Measurements from ENCODE around the gene TSEN34.
"Not testable (repeated sequence)": the region's sequence is repeated elsewhere in the genome, so short reads cannot be mapped to it uniquely, and the experiment has no call there.

TSEN34 gene

GRCh38 chr19:54188215-54188871, 2.8 kb upstream of the TSEN34 start:
- DNase-seq (ENCODE audit: low read depth): peak; percentile 85

- no peak for DNase-seq (ENCODE audit: low read depth)
Measured at GRCh38 chr19:54189145-54189734, 1.9 kb upstream of the TSEN34 start, which contains the start of gene MBOAT7. Gene MBOAT7, minus strand, starts transcription at chr19:54189580. Its CDS starts 1,072 bp downstream, at chr19:54188508.

- peak; percentile 100 for DNase-seq (ENCODE audit: low read depth)
Measured at GRCh38 chr19:54189735-54190502, 1.2 kb upstream of the TSEN34 start.

- DNase-seq (ENCODE audit: low read depth): peak; percentile 99
Measured at GRCh38 chr19:54190503-54191010, 551 bp upstream of the TSEN34 start.

GRCh38 chr19:54191811-54192453, 824 bp downstream of the TSEN34 start:
- no peak for DNase-seq (ENCODE audit: low read depth)

GRCh38 chr19:54193011-54193410, 1.9 kb downstream of the TSEN34 start:
- DNase-seq (ENCODE audit: low read depth): no peak

GRCh38 chr19:54194463-54194862, 3.4 kb downstream of the TSEN34 start:
- DNase-seq (ENCODE audit: low read depth): not testable (repeated sequence)

GRCh38 chr19:54196536-54196935, 5.4 kb downstream of the TSEN34 start:
- no peak for DNase-seq (ENCODE audit: low read depth)

GRCh38 chr19:54197121-54197520, 6.0 kb downstream of the TSEN34 start:
- DNase-seq (ENCODE audit: low read depth): no peak

- DNase-seq (ENCODE audit: low read depth): no peak
Measured at GRCh38 chr19:54199401-54199800, 8.3 kb downstream of the TSEN34 start.

GRCh38 chr19:54201172-54201701, 10.1 kb downstream of the TSEN34 start:
- no peak for DNase-seq (ENCODE audit: low read depth)

GRCh38 chr19:54201980-54202379, 10.9 kb downstream of the TSEN34 start:
- DNase-seq (ENCODE audit: low read depth): no peak

- DNase-seq (ENCODE audit: low read depth): no peak
Measured at GRCh38 chr19:54203151-54203611, 12.1 kb downstream of the TSEN34 start.

- DNase-seq (ENCODE audit: low read depth): no peak
Measured at GRCh38 chr19:54204767-54205468, 13.8 kb downstream of the TSEN34 start.

- DNase-seq (ENCODE audit: low read depth): no peak
Measured at GRCh38 chr19:54206030-54206830, 15.1 kb downstream of the TSEN34 start.

GRCh38 chr19:54206831-54207177, 15.7 kb downstream of the TSEN34 start:
- DNase-seq (ENCODE audit: low read depth): no peak

- DNase-seq (ENCODE audit: low read depth): not testable (repeated sequence)
Measured at GRCh38 chr19:54207193-54207592, 16.1 kb downstream of the TSEN34 start.

GRCh38 chr19:54207676-54207982, 16.5 kb downstream of the TSEN34 start:
- DNase-seq (ENCODE audit: low read depth): no peak

- DNase-seq (ENCODE audit: low read depth): peak; percentile 99
Measured at GRCh38 chr19:54207983-54208783, 17.1 kb downstream of the TSEN34 start.

- DNase-seq (ENCODE audit: low read depth): no peak
Measured at GRCh38 chr19:54208784-54209057, 17.6 kb downstream of the TSEN34 start.
